ENCODE results near the gene SEMA3A.

- TF ChIP-seq CTCF (IDR thresholded peaks at IDR 0.05) = no peak
- TF ChIP-seq POLR2A (IDR thresholded peaks at IDR 0.05) = no peak
These were observed 224.5 kb downstream of the SEMA3A start for GRCh38 chr7:83970081-83970480.

Data from esophagus squamous epithelium (tissue), 4 donors.